ENCODE results near the gene ZNF316.

DNA sequence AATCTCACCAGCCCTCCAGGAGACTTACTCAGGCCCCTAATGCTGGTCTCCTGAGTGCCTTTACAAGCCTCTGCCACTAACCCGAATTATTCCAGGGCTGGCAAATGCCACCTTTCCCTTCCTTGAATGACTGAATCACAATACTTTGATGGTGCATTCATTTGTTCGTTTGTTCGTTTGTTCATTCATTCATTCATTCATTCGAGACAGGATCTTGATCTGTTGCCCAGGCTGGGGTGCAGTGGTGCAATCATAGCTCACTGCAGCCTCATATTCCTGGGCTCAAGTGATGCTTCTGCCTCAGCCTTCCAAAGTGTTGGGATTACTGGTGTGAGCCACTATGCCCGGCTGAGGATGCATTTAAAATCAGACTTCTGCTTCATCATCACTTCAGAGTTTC, 63.7 kb downstream of the ZNF316 start:
- TF ChIP-seq, protein P1, sequence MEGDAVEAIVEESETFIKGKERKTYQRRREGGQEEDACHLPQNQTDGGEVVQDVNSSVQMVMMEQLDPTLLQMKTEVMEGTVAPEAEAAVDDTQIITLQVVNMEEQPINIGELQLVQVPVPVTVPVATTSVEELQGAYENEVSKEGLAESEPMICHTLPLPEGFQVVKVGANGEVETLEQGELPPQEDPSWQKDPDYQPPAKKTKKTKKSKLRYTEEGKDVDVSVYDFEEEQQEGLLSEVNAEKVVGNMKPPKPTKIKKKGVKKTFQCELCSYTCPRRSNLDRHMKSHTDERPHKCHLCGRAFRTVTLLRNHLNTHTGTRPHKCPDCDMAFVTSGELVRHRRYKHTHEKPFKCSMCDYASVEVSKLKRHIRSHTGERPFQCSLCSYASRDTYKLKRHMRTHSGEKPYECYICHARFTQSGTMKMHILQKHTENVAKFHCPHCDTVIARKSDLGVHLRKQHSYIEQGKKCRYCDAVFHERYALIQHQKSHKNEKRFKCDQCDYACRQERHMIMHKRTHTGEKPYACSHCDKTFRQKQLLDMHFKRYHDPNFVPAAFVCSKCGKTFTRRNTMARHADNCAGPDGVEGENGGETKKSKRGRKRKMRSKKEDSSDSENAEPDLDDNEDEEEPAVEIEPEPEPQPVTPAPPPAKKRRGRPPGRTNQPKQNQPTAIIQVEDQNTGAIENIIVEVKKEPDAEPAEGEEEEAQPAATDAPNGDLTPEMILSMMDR (IDR thresholded peaks at IDR 0.05): no peak
- no peak for TF ChIP-seq POLR2A (IDR thresholded peaks at IDR 0.05)

Data from tibial nerve (tissue), 3 donors.